Measurements from ENCODE around the gene C16orf90.
"Not testable (repeated sequence)": the region's sequence is repeated elsewhere in the genome, so short reads cannot be mapped to it uniquely, and the experiment has no call there.

Gene C16orf90

GRCh38 chr16:3511286-3512180 lies 16.2 kb upstream of the C16orf90 start:
- no peak for DNase-seq

GRCh38 chr16:3510416-3510815 lies 15.1 kb upstream of the C16orf90 start:
- no peak for DNase-seq

GRCh38 chr16:3509470-3509928 lies 14.2 kb upstream of the C16orf90 start:
- DNase-seq = no peak

- DNase-seq = no peak
Measured at GRCh38 chr16:3508736-3509135, 13.4 kb upstream of the C16orf90 start.

- no peak for DNase-seq
Measured at GRCh38 chr16:3503523-3503922, 8.2 kb upstream of the C16orf90 start.

- no peak for DNase-seq
Measured at GRCh38 chr16:3501783-3502400, 6.6 kb upstream of the C16orf90 start.

- DNase-seq = not testable (repeated sequence)
Measured at GRCh38 chr16:3501412-3501761, 6.1 kb upstream of the C16orf90 start.

GRCh38 chr16:3498988-3499387 lies 3.7 kb upstream of the C16orf90 start:
- no peak for DNase-seq

- DNase-seq = no peak
Measured at GRCh38 chr16:3497771-3498170, 2.5 kb upstream of the C16orf90 start.

- no peak for DNase-seq
Measured at GRCh38 chr16:3496386-3496785, 1.1 kb upstream of the C16orf90 start.

GRCh38 chr16:3494386-3494973 lies 809 bp downstream of the C16orf90 start:
- DNase-seq = no peak

- DNase-seq = no peak
Measured at GRCh38 chr16:3492356-3492755, 2.9 kb downstream of the C16orf90 start.

GRCh38 chr16:3490911-3491629 lies 4.2 kb downstream of the C16orf90 start:
- DNase-seq = peak; percentile 84

GRCh38 chr16:3488801-3489200 lies 6.5 kb downstream of the C16orf90 start:
- DNase-seq = no peak

GRCh38 chr16:3487521-3488410 lies 7.5 kb downstream of the C16orf90 start:
- no peak for DNase-seq

GRCh38 chr16:3486506-3487215 lies 8.6 kb downstream of the C16orf90 start:
- DNase-seq = no peak

- no peak for DNase-seq
Measured at GRCh38 chr16:3485821-3486505, 9.3 kb downstream of the C16orf90 start.

- DNase-seq = no peak
Measured at GRCh38 chr16:3485097-3485745, 10.1 kb downstream of the C16orf90 start.

- DNase-seq = no peak
Measured at GRCh38 chr16:3484318-3485096, 10.8 kb downstream of the C16orf90 start.

Data from NCI-H146 (cell line).